ENCODE measurements around the gene B4GALNT3.
"Not testable (repeated sequence)": the region's sequence is repeated elsewhere in the genome, so short reads cannot be mapped to it uniquely, and the experiment has no call there.

The B4GALNT3 gene

GRCh38 chr12:575129-575502 lies 115.4 kb downstream of the B4GALNT3 start:
- DNase-seq (ENCODE audit: low read depth in 2 of 2), result no peak

DNA sequence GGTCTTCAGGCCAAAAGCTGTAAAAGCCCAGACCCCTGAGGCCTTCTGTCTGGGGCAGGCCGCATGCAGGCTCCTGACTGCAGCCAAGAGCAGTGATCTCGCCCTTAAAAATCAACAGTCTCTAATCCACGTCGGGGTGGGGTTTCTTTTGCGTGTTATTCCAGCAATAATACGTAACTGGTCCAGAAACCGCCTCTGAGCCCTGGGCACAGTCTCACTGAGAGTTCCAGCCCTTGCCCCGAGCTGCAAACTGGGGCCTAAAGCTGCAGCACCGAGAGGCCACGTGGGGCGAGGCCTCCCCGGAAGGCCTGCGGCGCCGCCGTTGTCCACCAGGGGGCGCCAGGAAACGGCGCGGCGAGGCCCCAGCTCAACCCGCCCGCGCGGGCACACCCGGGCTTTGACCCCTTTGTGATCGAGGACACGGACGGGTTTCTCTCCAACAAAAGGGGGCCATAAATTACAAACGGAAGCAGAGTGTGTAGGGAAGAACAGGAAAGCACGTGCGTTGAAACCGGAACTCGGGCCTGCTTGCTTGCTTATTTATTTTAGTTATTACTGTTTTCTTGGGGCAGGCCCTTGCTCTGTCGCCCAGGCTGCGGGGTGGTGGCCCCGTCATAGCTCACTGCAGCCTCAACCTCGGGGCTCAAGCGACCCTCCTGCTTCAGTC lies 116.3 kb downstream of the B4GALNT3 start:
- DNase-seq (ENCODE audit: low read depth in 2 of 2), result peak; percentile 50 to 73

DNA sequence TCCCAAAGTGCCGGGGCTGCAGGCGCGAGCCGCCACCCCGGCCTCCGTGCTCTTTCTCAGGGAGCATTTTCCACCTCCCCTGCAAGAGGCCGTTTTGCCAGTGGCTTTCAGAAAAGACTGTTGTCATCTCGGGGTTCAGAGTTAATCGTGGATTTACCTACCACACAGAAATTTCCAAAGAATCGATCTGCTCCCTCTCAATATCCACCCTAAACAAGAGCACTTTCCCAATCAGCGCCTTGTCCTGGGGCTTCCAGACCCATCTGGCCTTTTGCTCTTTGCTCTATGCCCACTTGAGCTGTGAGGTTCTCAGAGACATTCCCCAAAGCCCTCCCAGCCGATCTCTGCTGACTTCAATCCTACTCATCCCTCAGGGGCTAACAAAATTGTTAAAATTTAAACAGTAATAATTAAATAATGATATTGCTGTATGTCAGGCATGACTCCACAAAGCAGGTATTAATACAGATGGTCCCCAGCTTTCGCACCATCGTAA lies 116.9 kb downstream of the B4GALNT3 start:
- DNase-seq (ENCODE audit: low read depth in 2 of 2), result no peak

DNA sequence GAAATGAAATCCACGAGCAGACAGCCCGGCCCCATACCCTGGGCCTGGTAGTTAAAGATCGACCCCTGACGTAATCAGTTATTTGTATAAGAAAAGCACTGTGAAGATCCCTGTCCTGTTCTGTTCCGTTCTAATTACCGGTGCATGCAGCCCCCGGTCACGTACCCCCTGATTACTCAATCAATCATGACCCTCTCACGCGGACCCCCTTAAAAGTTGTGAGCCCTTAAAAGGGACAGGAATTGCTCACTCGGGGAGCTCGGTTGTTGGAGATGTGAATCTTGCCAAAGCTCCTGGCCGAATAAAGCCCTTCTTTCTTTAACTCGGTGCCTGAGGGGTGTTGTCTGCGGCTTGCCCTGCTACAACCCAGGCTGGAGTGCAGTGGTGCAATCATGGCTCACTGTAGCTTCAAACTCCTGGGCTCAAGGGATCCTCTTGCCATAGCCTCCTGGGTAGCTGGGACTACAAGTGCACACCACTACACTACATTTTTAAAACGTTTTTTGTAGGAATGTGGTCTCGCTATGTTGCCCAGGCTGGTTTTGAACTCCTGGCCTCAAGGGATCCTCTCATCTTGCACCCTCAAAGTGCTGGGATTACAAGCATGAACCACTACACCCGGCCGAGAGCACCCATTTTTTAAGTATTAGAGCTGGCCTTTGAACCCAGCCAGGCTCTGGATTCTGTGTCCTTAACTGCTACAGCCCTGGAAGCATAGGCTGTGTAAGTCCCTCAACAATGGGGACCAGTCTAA lies 118.4 kb downstream of the B4GALNT3 start:
- not testable (repeated sequence) for DNase-seq (ENCODE audit: low read depth in 2 of 2)

- no peak for DNase-seq (ENCODE audit: low read depth in 2 of 2)
These were observed 119.1 kb downstream of the B4GALNT3 start for GRCh38 chr12:578748-579419.

DNA sequence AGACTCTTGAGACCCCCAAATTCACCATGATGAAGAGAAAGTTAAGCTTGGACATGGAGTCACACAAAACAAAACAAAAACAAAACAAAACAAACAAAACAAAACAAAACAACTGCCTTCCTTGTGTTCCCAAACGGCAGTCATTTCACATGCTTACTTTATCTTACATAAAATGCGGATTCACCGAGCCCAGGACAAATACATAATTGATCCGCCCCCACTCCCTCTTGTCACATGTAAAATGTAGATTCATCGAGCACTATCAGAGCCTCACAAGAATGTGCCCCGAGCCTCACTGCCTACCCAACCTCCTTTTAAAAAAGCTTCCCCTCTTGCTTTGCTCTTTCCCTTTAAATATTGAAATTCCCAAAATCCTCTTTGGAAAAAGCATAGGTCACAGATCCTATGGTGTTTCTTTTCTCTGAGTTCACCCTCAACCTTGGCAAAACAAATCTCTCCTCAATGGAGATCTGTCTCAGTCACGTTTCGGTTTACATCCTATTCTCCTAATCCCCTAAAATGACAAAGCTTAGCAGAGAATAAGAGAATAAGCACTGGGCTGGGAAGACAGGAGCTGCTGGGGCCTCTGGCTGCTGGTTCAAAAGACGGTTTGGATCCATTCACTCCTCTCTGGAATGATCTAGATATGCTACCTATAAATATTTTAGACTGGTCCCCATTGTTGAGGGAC lies 119.8 kb downstream of the B4GALNT3 start:
- no peak for DNase-seq (ENCODE audit: low read depth in 2 of 2)

DNA sequence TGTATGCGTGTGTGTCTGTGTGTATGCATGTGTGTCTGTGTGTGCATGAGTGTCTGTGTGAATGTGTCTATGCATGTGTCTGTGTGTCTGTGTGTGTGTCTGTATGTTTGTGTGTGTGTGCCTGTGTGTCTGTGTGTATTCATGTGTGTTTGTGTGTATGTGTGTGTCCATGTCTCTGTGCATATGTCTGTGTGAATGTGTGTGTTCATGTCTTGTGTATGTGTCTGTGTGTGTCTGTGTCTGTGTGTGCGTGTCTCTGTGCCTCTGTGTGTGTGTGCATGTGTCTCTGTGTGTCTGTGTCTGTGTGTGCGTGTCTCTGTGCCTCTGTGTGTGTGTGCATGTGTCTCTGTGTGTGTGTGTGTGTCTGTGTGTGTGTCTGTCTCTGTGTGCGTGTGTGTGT lies 121.1 kb downstream of the B4GALNT3 start:
- no peak for DNase-seq (ENCODE audit: low read depth in 2 of 2)

DNA sequence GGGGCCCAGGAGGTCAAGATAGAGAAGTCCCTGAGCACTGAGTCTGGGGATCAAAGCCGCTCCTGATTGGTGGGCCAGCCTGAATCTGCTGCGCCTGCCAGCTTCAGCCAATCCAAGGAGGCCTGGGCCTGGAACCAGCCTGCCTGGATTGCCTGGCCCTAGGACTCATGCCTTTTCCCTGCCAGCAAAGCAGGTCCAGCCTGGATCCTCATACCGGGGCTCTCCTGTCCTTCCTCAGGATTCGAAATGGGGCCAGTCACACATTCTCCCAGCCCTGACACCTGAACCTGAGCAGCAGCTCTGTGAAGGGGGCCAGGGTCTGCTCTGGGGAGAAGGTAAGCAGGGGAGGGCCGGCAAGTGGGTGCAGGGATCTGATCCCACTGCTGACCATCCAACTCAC lies 121.6 kb downstream of the B4GALNT3 start:
- DNase-seq (ENCODE audit: low read depth in 2 of 2), result no peak

DNA sequence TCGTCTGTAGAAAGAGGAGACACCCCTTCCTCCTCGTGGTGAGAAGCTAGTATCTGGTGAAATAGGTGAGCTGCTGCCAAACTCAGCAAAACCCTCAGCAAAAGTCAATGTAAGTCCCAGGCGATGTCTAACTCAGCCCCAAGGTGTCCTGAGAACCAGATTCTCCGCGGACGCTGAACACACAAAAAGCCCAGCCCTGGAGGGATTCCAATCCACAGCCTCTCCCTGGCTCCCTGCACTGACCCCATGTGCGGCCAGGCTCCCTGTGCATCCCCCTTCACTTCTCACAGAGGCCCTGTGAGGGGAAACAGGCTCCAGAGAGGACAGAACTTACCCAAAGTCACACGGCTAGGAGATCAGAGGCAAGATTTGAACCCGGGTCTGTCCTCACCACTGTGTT lies 122.0 kb downstream of the B4GALNT3 start:
- DNase-seq (ENCODE audit: low read depth in 2 of 2), result no peak

- DNase-seq (ENCODE audit: low read depth in 2 of 2), result no peak
These were observed 123.6 kb downstream of the B4GALNT3 start for GRCh38 chr12:583251-583869.

GRCh38 chr12:585062-586061 lies 125.6 kb downstream of the B4GALNT3 start:
- DNase-seq (ENCODE audit: low read depth in 2 of 2), result no peak

GRCh38 chr12:586318-587071 lies 126.8 kb downstream of the B4GALNT3 start:
- DNase-seq (ENCODE audit: low read depth in 2 of 2), result no peak

GRCh38 chr12:587132-588023 lies 127.6 kb downstream of the B4GALNT3 start:
- DNase-seq (ENCODE audit: low read depth in 2 of 2), result no peak

GRCh38 chr12:588024-588322 lies 128.2 kb downstream of the B4GALNT3 start:
- no peak for DNase-seq (ENCODE audit: low read depth in 2 of 2)

GRCh38 chr12:588646-589045 lies 128.9 kb downstream of the B4GALNT3 start:
- DNase-seq (ENCODE audit: low read depth in 2 of 2), result no peak

DNA sequence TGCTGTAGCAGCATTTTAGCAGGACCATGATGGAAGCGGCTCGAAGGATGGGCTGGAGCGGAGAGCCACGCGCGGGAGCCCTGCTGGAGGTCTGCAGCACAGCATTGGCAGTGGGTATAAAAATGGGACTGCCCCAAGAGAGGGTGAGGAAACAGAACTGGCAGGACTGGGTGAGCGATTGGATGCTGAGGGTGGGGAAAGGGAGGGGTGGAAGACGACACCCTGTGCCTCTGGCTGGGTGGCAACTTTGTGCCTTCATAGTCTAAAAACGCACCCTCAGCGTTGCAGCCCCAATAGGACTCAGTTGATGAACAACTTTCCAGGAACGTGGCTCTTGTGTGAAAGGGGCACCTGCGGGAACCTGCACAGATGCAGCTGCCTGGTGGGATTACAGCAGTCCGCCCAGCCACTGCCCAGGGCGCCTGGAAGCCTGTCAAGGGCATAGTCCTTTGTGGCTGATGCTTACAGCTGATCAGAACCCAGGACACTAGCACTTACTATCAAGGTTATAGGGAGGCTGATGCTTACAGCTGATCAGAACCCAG lies 130.5 kb downstream of the B4GALNT3 start:
- no peak for DNase-seq (ENCODE audit: low read depth in 2 of 2)

- no peak for DNase-seq (ENCODE audit: low read depth in 2 of 2)
These were observed 131.7 kb downstream of the B4GALNT3 start for GRCh38 chr12:591167-592023.
